HepG2 (cell line): Measurements from ENCODE around the gene HS2ST1.

Experiments used
- CTCF ChIP-seq: sonication (generic); formaldehyde crosslinking; IDR thresholded peaks from 2 replicates; pipeline ENCODE4 v1.5.0; 2020; ENCODE audit warnings: mild to moderate bottlenecking, missing genetic modification reagents, moderate library complexity
- SRF ChIP-seq: IDR thresholded peaks from 2 replicates; pipeline ENCODE4 v1.6.1; 2011; ENCODE audit warnings: mild to moderate bottlenecking, low read depth, low read length, moderate library complexity
- TGIF2 ChIP-seq: IDR thresholded peaks from 2 replicates; pipeline ENCODE4 v1.6.1; 2016; ENCODE audit warnings: control low read depth, missing compliant biosample characterization

DNA sequence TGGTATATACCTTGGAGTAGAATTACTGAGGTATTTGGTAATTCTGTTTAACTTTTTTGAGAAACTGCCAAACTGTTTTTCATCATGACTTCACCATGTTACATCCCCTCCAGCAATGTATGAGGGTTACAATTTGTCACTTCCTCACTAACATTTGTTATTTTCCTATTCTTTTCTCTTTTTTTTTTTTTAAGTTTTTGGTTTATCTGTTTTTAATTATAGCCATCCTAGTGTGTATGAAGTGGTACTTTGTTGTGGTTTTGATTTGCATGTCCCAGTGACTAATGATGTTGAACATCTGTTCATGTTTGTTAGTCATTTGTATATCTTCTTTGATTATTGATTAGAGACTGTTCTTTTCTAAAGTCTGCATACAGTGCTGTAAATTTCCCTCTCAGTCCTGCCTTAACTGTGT is 147.3 kb downstream of the HS2ST1 start:
- no peak for TF ChIP-seq CTCF (CRISPR knock-in tag)
- TF ChIP-seq SRF: no peak
- TF ChIP-seq TGIF2: no peak
